H1 (cell line): ENCODE measurements around the gene PHACTR2. TPM values are rescaled to one million over a fixed set of nuclear protein-coding genes. Genes with fewer than 3 reads are reported as not detected.

ENCODE experiments used
- CTCF ChIA-PET: fragments of 300-600 bp; sonication (Branson Sonifier 250); formaldehyde crosslinking; loops from one replicate; lab custom pipeline; 2021; ENCODE audit not compliant: partially characterized antibody; lab: Charles Lee
- POLR2A ChIA-PET: fragments of 300-600 bp; sonication (Branson Sonifier 250); formaldehyde crosslinking; loops from one replicate; lab custom pipeline; 2021; ENCODE audit warnings: inconsistent platforms; ENCODE audit not compliant: partially characterized antibody; lab: Charles Lee
- DNase-seq, 2 experiments: peaks; one replicate each; pipeline versions ENCODE4 v3.0.0 to v3.0.0-alpha.2; 2010 to 2022; ENCODE audit warnings: low spot score in 2 of 2, low read depth in 1 of 2, mixed read lengths in 1 of 2
- FAIRE-seq: peaks from 2 replicates; lab custom pipeline; 2011; peaks lifted over from hg19 to GRCh38; lab: Jason Lieb, UNC
- H2AFZ ChIP-seq: 2 replicates; pipeline ENCODE4 v1.8.1; 2012; ENCODE audit warnings: low read length, inconsistent platforms
- H2AK5ac ChIP-seq: 2 replicates; pipeline ENCODE4 v1.6.1; 2013; ENCODE audit warnings: low read depth, low read length
- H2BK120ac ChIP-seq: replicated peaks from 2 replicates; pipeline ENCODE3; 2013; ENCODE audit warnings: low read depth, low read length, inconsistent platforms
- H2BK12ac ChIP-seq: 2 replicates; pipeline ENCODE4 v1.6.1; 2013; ENCODE audit warnings: low read depth, low read length
- H2BK15ac ChIP-seq: 2 replicates; pipeline ENCODE4 v1.6.1; 2013; ENCODE audit warnings: low read length
- H2BK20ac ChIP-seq: 2 replicates; pipeline ENCODE4 v1.6.1; 2013; ENCODE audit warnings: low read length
- H2BK5ac ChIP-seq: 2 replicates; pipeline ENCODE4 v1.6.1; 2013; ENCODE audit warnings: low read depth, low read length
- H3K14ac ChIP-seq: 2 replicates; pipeline ENCODE4 v1.6.1; 2013; ENCODE audit warnings: inconsistent platforms; ENCODE audit not compliant: insufficient read length
- H3K18ac ChIP-seq: 2 replicates; pipeline ENCODE4 v1.6.1; 2013; ENCODE audit warnings: low read length; ENCODE audit errors: extremely low read depth
- H3K23ac ChIP-seq: 2 replicates; pipeline ENCODE4 v1.6.1; 2013; ENCODE audit warnings: inconsistent platforms; ENCODE audit not compliant: insufficient read length
- H3K23me2 ChIP-seq: 2 replicates; pipeline ENCODE4 v1.6.1; 2013; ENCODE audit warnings: low read depth, low read length
- H3K27ac ChIP-seq: 2 replicates; pipeline ENCODE4 v1.6.1; 2011; ENCODE audit warnings: low read depth, low read length, inconsistent platforms
- H3K27me3 ChIP-seq, 4 experiments: replicated peaks in 1 of 4; 1 replicate in 1 of 4; 2 replicates in 3 of 4; pipeline versions ENCODE4 v1.6.1 to v1.8.1; 2011 to 2013; ENCODE audit warnings: low read length in 3 of 4, mild to moderate bottlenecking in 3 of 4, inconsistent platforms in 2 of 4, mixed read lengths in 2 of 4, moderate library complexity in 1 of 4; ENCODE audit not compliant: control insufficient read depth in 3 of 4, insufficient read depth in 3 of 4; ENCODE audit errors: extremely low read depth in 1 of 4
- H3K36me3 ChIP-seq, 4 experiments: 2 replicates each; pipeline versions ENCODE4 v1.6.1 to v1.8.1; 2011 to 2013; ENCODE audit warnings: mild to moderate bottlenecking in 4 of 4, low read length in 3 of 4, moderate library complexity in 2 of 4, control low read depth in 1 of 4, inconsistent platforms in 1 of 4; ENCODE audit not compliant: insufficient read depth in 4 of 4, control insufficient read depth in 2 of 4
- H3K4ac ChIP-seq: replicated peaks from 2 replicates; pipeline ENCODE3; 2013; ENCODE audit warnings: low read length, low read depth, mixed read lengths, inconsistent platforms; ENCODE audit not compliant: insufficient read length
- H3K4me1 ChIP-seq, 4 experiments: replicated peaks in 1 of 4; 1 replicate in 1 of 4; 2 replicates in 3 of 4; pipeline versions ENCODE4 v1.6.1 to v1.8.1; 2011 to 2013; ENCODE audit warnings: low read length in 3 of 4, inconsistent platforms in 2 of 4, mixed read lengths in 1 of 4; ENCODE audit not compliant: insufficient read depth in 4 of 4, control insufficient read depth in 3 of 4
- H3K4me2 ChIP-seq, 2 experiments: 2 replicates each; pipeline versions ENCODE4 v1.6.1 to v1.8.1; 2011 to 2013; ENCODE audit warnings: low read depth in 2 of 2, low read length in 2 of 2, control low read depth in 1 of 2, inconsistent platforms in 1 of 2, mild to moderate bottlenecking in 1 of 2; ENCODE audit not compliant: insufficient read depth in 1 of 2
- H3K4me3 ChIP-seq, 4 experiments: fragments of 200-600, 300-600 bp in 1 of 4; sonication (generic), shearing (Covaris generic), sonication (Bioruptor Twin) in 1 of 4; 2 replicates each; pipeline versions ENCODE4 v1.5.1 to v1.8.1; 2011 to 2016; ENCODE audit warnings: low read length in 4 of 4, low read depth in 3 of 4, control low read depth in 2 of 4, inconsistent platforms in 2 of 4, mild to moderate bottlenecking in 2 of 4, mixed read lengths in 1 of 4, moderate library complexity in 1 of 4; ENCODE audit not compliant: insufficient read depth in 2 of 4; ENCODE audit errors: extremely low read depth in 1 of 4
- H3K56ac ChIP-seq: replicated peaks from 2 replicates; pipeline ENCODE3; 2013; ENCODE audit warnings: low read depth, mild to moderate bottlenecking, mixed read lengths, low read length, inconsistent platforms; ENCODE audit not compliant: insufficient read length
- H3K79me1 ChIP-seq: 2 replicates; pipeline ENCODE4 v1.6.1; 2013; ENCODE audit warnings: low read depth, low read length, control low read depth
- H3K79me2 ChIP-seq, 2 experiments: 2 replicates each; pipeline versions ENCODE4 v1.6.1 to v1.8.1; 2012 to 2013; ENCODE audit warnings: low read length in 2 of 2, mild to moderate bottlenecking in 2 of 2, inconsistent platforms in 1 of 2; ENCODE audit not compliant: insufficient read depth in 2 of 2, control insufficient read depth in 1 of 2
- H3K9ac ChIP-seq, 4 experiments: replicated peaks in 1 of 4; 1 replicate in 1 of 4; 2 replicates in 3 of 4; pipeline versions ENCODE4 v1.6.1 to v1.8.1; 2011 to 2013; ENCODE audit warnings: low read depth in 3 of 4, low read length in 3 of 4, control low read depth in 2 of 4, mild to moderate bottlenecking in 2 of 4, moderate library complexity in 2 of 4, inconsistent platforms in 1 of 4; ENCODE audit errors: extremely low read depth in 1 of 4
- H3K9me3 ChIP-seq, 2 experiments: 2 replicates each; pipeline versions ENCODE4 v1.6.1 to v1.8.1; 2012 to 2013; ENCODE audit warnings: mild to moderate bottlenecking in 2 of 2, moderate library complexity in 2 of 2, control low read depth in 1 of 2, inconsistent platforms in 1 of 2, low read depth in 1 of 2, low read length in 1 of 2, mixed read lengths in 1 of 2; ENCODE audit not compliant: insufficient read depth in 2 of 2
- H4K20me1 ChIP-seq, 2 experiments: replicated peaks in 1 of 2; 2 replicates each; pipeline versions ENCODE3 to v1.8.1; 2011 to 2013; ENCODE audit warnings: inconsistent platforms in 2 of 2, low read length in 2 of 2, mild to moderate bottlenecking in 1 of 2; ENCODE audit not compliant: insufficient read depth in 2 of 2, control insufficient read depth in 1 of 2
- H4K5ac ChIP-seq: 2 replicates; pipeline ENCODE4 v1.6.1; 2013; ENCODE audit warnings: low read length, low read depth, mixed read lengths, inconsistent platforms; ENCODE audit not compliant: insufficient read length
- H4K8ac ChIP-seq: 2 replicates; pipeline ENCODE4 v1.8.0; 2013; ENCODE audit warnings: mild to moderate bottlenecking, moderate library complexity, low read length, inconsistent platforms; ENCODE audit not compliant: insufficient read depth; ENCODE audit errors: extremely low read depth
- H4K91ac ChIP-seq: replicated peaks from 2 replicates; pipeline ENCODE3; 2013; ENCODE audit warnings: low read length, mixed read lengths, inconsistent platforms; ENCODE audit not compliant: insufficient read length
- ASH2L ChIP-seq: fragments of 200-600, 300-600 bp; sonication (generic); IDR thresholded peaks from one replicate; pipeline ENCODE4 v1.7.1; 2017; ENCODE audit warnings: low read length
- CEBPB ChIP-seq: IDR thresholded peaks from 2 replicates; pipeline ENCODE4 v1.6.1; 2012; ENCODE audit warnings: low read depth, low read length
- EZH2 ChIP-seq: fragments of 200-600 bp; sonication (generic); IDR thresholded peaks from 2 replicates; pipeline ENCODE4 v1.7.1; 2012; ENCODE audit warnings: low read depth, mild to moderate bottlenecking, moderate library complexity, low read length, inconsistent platforms; ENCODE audit not compliant: severe bottlenecking
- KDM4A ChIP-seq: IDR thresholded peaks from one replicate; pipeline ENCODE4 v1.7.1; 2012; ENCODE audit warnings: low read depth, mild to moderate bottlenecking, moderate library complexity, low read length, inconsistent platforms; ENCODE audit not compliant: severe bottlenecking
- SIRT6 ChIP-seq: IDR thresholded peaks from one replicate; pipeline ENCODE4 v1.7.1; 2012; ENCODE audit warnings: low read length, inconsistent platforms
- SP2 ChIP-seq: IDR thresholded peaks from 2 replicates; pipeline ENCODE4 v1.6.1; 2012; ENCODE audit warnings: mild to moderate bottlenecking, low read length, inconsistent platforms
- YY1 ChIP-seq: IDR thresholded peaks from 2 replicates; pipeline ENCODE4 v1.6.1; 2011; ENCODE audit warnings: low read depth, mild to moderate bottlenecking, low read length
- ZNF274 ChIP-seq: IDR thresholded peaks from 2 replicates; pipeline ENCODE4 v1.7.0; 2012; ENCODE audit warnings: low read length, borderline replicate concordance; ENCODE audit errors: extremely low read depth
- WGBS, 2 experiments: shearing (Covaris generic) in 1 of 2; methylation state at CpG; one replicate each; pipeline versions ENCODE4 v1.1.6 to v1.1.7; 2013 to 2015; ENCODE audit warnings: low lambda C conversion rate in 2 of 2, mixed read lengths in 2 of 2, inconsistent platforms in 1 of 2, low coverage in 1 of 2, missing lambda C conversion rate in 1 of 2; ENCODE audit not compliant: insufficient replicate concordance in 2 of 2, insufficient coverage in 1 of 2, insufficient read length in 1 of 2; ENCODE audit errors: extremely low coverage in 1 of 2, missing lambda C conversion rate in 1 of 2; 5-methylcytosine and 5-hydroxymethylcytosine counted together
- long read RNA-seq, 2 experiments: library from RNA in 1 of 2; library from capped mRNA in 1 of 2; stranded (forward); transcript quantifications; one replicate each; pipeline ENCODE4 v2.0.0, GENCODE V29; 2021; ENCODE audit warnings: inconsistent platforms in 1 of 2
- polyA minus RNA-seq, 3 experiments: library from RNA; depleted of rRNA, polyadenylated mRNA; stranded (reverse); fragments of >200 nt; gene quantifications; 1 replicate in 2 of 3; 2 replicates in 1 of 3; pipeline ENCODE4 v1.2.3, GENCODE V29; 2011
- polyA plus RNA-seq, 7 experiments: library from polyadenylated mRNA; depleted of rRNA in 3 of 7; stranded (reverse) in 5 of 7; unstranded in 2 of 7; fragments of >200 nt in 5 of 7; fragments of 200-250 nt in 2 of 7; gene quantifications; 1 replicate in 5 of 7; 2 replicates in 1 of 7; 4 replicates in 1 of 7; pipeline versions ENCODE4 v1.2.1 to v1.2.3, GENCODE V29; 2011 to 2013; ENCODE audit warnings: missing spikeins in 2 of 7, mixed read lengths in 2 of 7
- total RNA-seq: library from RNA; stranded (reverse); fragmentation: NEBNext Ultra II Directional; extraction: Animal tissue kit (Norgen Biotek cat#: 25700); gene quantifications from 2 replicates; pipeline ENCODE4 v1.2.1, GENCODE V29; 2021

The PHACTR2 gene
- 131 and 136 TPM in 2 replicates for total RNA-seq
- 12.3 and 16.9 TPM in 2 replicates for polyA plus RNA-seq (2011; rRNA removed)
- 17.1 TPM for polyA plus RNA-seq (2011; cell fraction: cytosol; rRNA removed)
- 55.0 TPM for polyA plus RNA-seq (2011; cell fraction: nucleus; rRNA removed)
- 24.5 to 41.1 TPM (median 35.9 TPM) in 4 replicates for polyA plus RNA-seq (2012, experiment 1 of 2)
- polyA plus RNA-seq (2012, experiment 2 of 2): 2.2 TPM
- 94.2 TPM for polyA plus RNA-seq (2013, experiment 1 of 2)
- polyA plus RNA-seq (2013, experiment 2 of 2): 88.2 TPM
- 73.4 and 79.0 TPM in 2 replicates for polyA minus RNA-seq (2011; rRNA and poly(A)+ RNA removed)
- polyA minus RNA-seq (2011; cell fraction: cytosol; rRNA and poly(A)+ RNA removed): 45.4 TPM
- polyA minus RNA-seq (2011; cell fraction: nucleus; rRNA and poly(A)+ RNA removed): 142 TPM
- long read RNA-seq, experiment 1, full-length matches to known transcripts: 1 of 15 reads
- long read RNA-seq, experiment 1, partial matches to known transcripts: 13 of 15 reads
- long read RNA-seq, experiment 1, other reads (novel, unspliced or antisense): 1 of 15 reads
- long read RNA-seq, experiment 2, full-length matches to known transcripts: 7 of 49 reads
- long read RNA-seq, experiment 2, partial matches to known transcripts: 35 of 49 reads
- long read RNA-seq, experiment 2, other reads (novel, unspliced or antisense): 7 of 49 reads

- Histone ChIP-seq H2BK20ac (no peak within 1 kb of the TSS), H3K36me3 (peaks cover 0 to 5% (median 0%) of the 10 kb centered on the region in 4 experiments; a peak in 2 of 8 replicates), H3K18ac (peak within 1 kb of the TSS; percentile 93), H3K14ac (no peak within 1 kb of the TSS), H4K20me1 (no peaks in the 10 kb centered on the region), H4K91ac (peak within 1 kb of the TSS; percentile 95), H3K27me3 (no peaks in the 10 kb centered on the region), H3K4me1 (peaks cover 0 to 33% (median 13%) of the 10 kb centered on the region in 4 experiments), H3K4me2 (peak within 1 kb of the TSS; percentile 58 to 68), H2AFZ (peak within 1 kb of the TSS; percentile 1), H3K23me2 (no peaks in the 10 kb centered on the region), H4K8ac (peak within 1 kb of the TSS; percentile 95; the same call in 1 of the 2 replicates), H2BK15ac (peak within 1 kb of the TSS; percentile 20; the same call in 1 of the 2 replicates), H2BK12ac (no peak within 1 kb of the TSS), H3K4me3 (peak within 1 kb of the TSS; percentile 75 to 90 (median 82)), H2BK5ac (peak within 1 kb of the TSS; percentile 72; the same call in 1 of the 2 replicates), H3K4ac (no peak within 1 kb of the TSS), H2BK120ac (no peak within 1 kb of the TSS), H3K27ac (peak within 1 kb of the TSS; percentile 90; the same call in 1 of the 2 replicates), H3K23ac (no peak within 1 kb of the TSS), H3K79me2 (peaks cover 14 to 50% of the 10 kb centered on the region in 2 experiments), H3K79me1 (no peaks in the 10 kb centered on the region), H3K9ac (peak within 1 kb of the TSS; percentile 73 to 98 (median 88)), H2AK5ac (no peak within 1 kb of the TSS), H3K9me3 (peaks cover 4 to 5% of the 10 kb centered on the region in 2 experiments; a peak in 2 of 4 replicates), H3K56ac (peak within 1 kb of the TSS; percentile 70), H4K5ac (peak within 1 kb of the TSS; percentile 93)
- FAIRE-seq (peak; percentile 55), DNase-seq (peak; percentile 71 to 82)
- POLR2A ChIA-PET: interaction anchor here (0.6 to 3.5 kb wide), 7 partner anchors 9 to 184 kb away, joined by 3 to 20 read pairs (median 4); partner anchors contain the start of gene LTV1
- CTCF ChIA-PET: no interaction called here
- 2% methylated on average over 67 of the region's 69 CpGs; no CpG with 5 or more reads in 1 of the 2 experiments for WGBS, 2 experiments
- TF ChIP-seq SIRT6 (no peak), CEBPB (no peak), EZH2 (no peak), KDM4A (peak; percentile 81), YY1 (0 out of 2 replicates have a peak, but pooled peaks have one; percentile 20), ASH2L (peak; percentile 98), SP2 (no peak), ZNF274 (no peak)
Observed at GRCh38 chr6:143677891-143678791, at the start of gene PHACTR2. Gene PHACTR2, plus strand, starts transcription at chr6:143677965. Its CDS starts 199 bp downstream, at chr6:143678164.
